GM12874 (cell line): ENCODE data around the gene MEFV.

Experiments used
- CTCF ChIP-seq: IDR thresholded peaks from 2 replicates; pipeline ENCODE4 v1.5.1; 2011; ENCODE audit warnings: low read depth, mild to moderate bottlenecking, control low read depth, low read length, moderate library complexity; ENCODE audit not compliant: insufficient read depth

The MEFV gene

GRCh38 chr16:3259836-3260235 is 3.4 kb upstream of the MEFV start:
- TF ChIP-seq CTCF, result no peak

- no peak for TF ChIP-seq CTCF
Measured at GRCh38 chr16:3256866-3257465, 533 bp upstream of the MEFV start.

- TF ChIP-seq CTCF, result no peak
Measured at GRCh38 chr16:3254309-3254708, 2.1 kb downstream of the MEFV start.

- no peak for TF ChIP-seq CTCF
Measured at GRCh38 chr16:3252967-3253366, 3.5 kb downstream of the MEFV start.

- no peak for TF ChIP-seq CTCF
Measured at GRCh38 chr16:3249451-3249850, 7.0 kb downstream of the MEFV start.

- TF ChIP-seq CTCF, result no peak
Measured at GRCh38 chr16:3249020-3249419, 7.4 kb downstream of the MEFV start.

GRCh38 chr16:3248596-3248995 is 7.8 kb downstream of the MEFV start:
- no peak for TF ChIP-seq CTCF
